ENCODE measurements around the gene LSMEM2.

GRCh38 chr3:50318615-50319014, 39.7 kb downstream of the LSMEM2 start:
- TF ChIP-seq, protein P1, sequence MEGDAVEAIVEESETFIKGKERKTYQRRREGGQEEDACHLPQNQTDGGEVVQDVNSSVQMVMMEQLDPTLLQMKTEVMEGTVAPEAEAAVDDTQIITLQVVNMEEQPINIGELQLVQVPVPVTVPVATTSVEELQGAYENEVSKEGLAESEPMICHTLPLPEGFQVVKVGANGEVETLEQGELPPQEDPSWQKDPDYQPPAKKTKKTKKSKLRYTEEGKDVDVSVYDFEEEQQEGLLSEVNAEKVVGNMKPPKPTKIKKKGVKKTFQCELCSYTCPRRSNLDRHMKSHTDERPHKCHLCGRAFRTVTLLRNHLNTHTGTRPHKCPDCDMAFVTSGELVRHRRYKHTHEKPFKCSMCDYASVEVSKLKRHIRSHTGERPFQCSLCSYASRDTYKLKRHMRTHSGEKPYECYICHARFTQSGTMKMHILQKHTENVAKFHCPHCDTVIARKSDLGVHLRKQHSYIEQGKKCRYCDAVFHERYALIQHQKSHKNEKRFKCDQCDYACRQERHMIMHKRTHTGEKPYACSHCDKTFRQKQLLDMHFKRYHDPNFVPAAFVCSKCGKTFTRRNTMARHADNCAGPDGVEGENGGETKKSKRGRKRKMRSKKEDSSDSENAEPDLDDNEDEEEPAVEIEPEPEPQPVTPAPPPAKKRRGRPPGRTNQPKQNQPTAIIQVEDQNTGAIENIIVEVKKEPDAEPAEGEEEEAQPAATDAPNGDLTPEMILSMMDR (IDR thresholded peaks at IDR 0.05; ENCODE audit: insufficient read depth, low read length, poor library complexity, severe bottlenecking): no peak
- TF ChIP-seq EZH2phosphoT487 (conservative IDR thresholded peaks at IDR 0.05; ENCODE audit: low read length): no peak
